ENCODE measurements around the gene DNAAF2.

Gene DNAAF2

GRCh38 chr14:49583629-49584028 lies 51.4 kb downstream of the DNAAF2 start:
- no peak for DNase-seq

GRCh38 chr14:49582113-49582977 lies 52.7 kb downstream of the DNAAF2 start:
- no peak for DNase-seq

GRCh38 chr14:49581209-49582112 lies 53.6 kb downstream of the DNAAF2 start:
- no peak for DNase-seq

DNA sequence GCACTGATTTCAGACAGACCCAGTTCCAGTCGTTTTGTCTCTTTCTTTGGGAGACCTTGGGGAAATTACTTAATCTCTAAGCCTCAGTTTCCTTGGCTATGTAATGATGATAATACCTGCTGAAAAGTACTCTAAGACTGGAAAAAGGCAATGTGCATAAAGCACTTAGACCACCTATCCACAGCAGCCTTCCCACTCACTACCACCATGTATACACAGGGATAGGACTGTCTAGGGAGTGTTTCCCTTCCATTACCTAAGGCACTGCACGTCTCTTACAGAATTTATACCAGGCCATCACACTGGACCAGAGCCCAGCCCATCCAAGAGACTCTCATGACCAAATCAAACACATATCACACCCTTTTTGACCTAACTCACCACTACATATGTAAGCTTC lies 55.2 kb downstream of the DNAAF2 start:
- DNase-seq = no peak

GRCh38 chr14:49578141-49578540 lies 56.9 kb downstream of the DNAAF2 start:
- no peak for DNase-seq
